GM10266 (cell line): ENCODE results near the gene ZNF593OS.

Experiments used
- DNase-seq: peaks from one replicate; pipeline ENCODE4 v3.0.0; 2012; ENCODE audit errors: extremely low spot score
- TF ChIP-seq, protein P1 (sequence below): IDR thresholded peaks from 2 replicates; pipeline ENCODE4 v1.5.1; 2012; ENCODE audit warnings: mild to moderate bottlenecking, low read depth; ENCODE audit not compliant: control insufficient read depth, insufficient read depth; ENCODE audit errors: missing control alignments

Gene ZNF593OS

DNA sequence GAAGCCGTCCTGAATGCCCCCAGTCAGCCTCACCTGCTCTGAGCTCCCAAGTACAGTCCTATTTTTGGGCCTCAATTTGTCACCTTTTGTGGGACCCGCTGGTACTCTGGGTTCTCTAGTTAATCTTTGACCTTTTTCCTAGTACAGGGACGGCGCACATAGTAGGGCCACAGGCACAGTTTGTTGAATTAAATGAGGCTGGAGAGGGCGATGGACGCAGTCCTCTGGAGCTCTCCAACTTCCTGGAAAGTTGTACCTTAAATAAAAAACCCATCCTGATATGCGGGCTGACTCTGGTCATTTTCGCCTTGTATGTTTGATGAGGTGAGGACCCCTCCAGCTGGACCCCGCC lies 8.0 kb downstream of the ZNF593OS start:
- TF ChIP-seq, protein P1, sequence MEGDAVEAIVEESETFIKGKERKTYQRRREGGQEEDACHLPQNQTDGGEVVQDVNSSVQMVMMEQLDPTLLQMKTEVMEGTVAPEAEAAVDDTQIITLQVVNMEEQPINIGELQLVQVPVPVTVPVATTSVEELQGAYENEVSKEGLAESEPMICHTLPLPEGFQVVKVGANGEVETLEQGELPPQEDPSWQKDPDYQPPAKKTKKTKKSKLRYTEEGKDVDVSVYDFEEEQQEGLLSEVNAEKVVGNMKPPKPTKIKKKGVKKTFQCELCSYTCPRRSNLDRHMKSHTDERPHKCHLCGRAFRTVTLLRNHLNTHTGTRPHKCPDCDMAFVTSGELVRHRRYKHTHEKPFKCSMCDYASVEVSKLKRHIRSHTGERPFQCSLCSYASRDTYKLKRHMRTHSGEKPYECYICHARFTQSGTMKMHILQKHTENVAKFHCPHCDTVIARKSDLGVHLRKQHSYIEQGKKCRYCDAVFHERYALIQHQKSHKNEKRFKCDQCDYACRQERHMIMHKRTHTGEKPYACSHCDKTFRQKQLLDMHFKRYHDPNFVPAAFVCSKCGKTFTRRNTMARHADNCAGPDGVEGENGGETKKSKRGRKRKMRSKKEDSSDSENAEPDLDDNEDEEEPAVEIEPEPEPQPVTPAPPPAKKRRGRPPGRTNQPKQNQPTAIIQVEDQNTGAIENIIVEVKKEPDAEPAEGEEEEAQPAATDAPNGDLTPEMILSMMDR = no peak
- DNase-seq = peak; percentile 21

DNA sequence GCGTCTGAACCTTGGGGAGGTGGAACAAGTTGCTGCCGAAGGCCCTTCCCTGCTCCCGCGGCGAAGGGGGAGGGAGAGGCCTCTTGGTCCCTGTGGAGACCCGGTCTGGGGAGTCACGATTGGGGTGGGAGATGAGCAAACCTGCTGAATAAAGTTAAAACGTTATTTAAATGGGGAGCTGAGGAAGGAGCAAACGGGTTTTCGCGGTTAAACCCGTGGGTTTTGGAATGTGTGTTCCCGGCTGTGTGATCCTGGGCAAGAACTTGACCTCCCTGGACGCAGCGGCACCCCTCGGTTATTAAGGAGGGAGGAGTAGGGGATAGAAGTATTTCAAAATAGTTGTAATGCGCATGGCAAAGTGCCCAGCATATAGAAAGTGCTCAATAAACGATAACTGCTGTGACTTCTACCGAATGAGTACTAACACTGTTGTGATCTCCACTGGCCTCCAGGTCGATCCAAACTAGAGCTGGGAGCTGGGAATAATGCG lies 9.4 kb downstream of the ZNF593OS start:
- DNase-seq = peak; percentile 29
- TF ChIP-seq, protein P1 = no peak

DNA sequence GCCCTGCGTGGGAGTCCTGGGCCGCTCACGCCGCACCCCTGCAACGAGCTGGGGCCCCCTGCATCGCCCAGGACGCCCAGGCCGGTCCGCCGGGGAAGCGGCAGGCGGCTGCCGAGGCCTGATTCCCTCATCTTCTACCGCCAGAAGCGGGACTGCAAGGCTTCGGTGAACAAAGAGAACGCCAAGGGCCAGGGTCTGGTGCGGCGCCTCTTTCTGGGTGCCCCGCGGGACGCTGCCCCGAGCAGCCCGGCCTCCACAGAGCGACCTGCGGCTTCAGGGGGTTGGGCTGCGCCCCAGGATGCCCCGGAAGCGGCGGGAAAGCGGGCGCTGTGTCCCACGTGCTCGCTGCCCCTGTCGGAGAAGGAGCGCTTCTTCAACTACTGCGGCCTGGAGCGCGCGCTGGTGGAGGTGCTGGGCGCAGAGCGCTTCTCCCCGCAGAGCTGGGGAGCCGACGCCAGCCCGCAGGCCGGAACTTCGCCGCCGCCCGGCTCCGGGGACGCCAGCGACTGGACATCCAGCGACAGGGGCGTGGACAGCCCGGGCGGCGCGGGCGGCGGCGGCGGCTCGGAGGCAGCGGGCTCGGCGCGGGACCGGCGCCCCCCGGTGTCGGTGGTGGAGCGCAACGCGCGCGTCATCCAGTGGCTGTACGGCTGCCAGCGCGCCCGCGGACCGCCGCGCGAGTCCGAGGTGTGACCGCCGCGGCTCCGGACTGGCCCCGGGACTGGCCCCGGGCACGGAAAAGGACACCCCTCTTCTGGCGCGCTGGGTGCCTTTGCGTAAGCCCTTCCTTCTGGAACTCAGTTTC lies 10.0 kb downstream of the ZNF593OS start:
- TF ChIP-seq, protein P1 = peak; percentile 16
- DNase-seq = peak; percentile 66

DNA sequence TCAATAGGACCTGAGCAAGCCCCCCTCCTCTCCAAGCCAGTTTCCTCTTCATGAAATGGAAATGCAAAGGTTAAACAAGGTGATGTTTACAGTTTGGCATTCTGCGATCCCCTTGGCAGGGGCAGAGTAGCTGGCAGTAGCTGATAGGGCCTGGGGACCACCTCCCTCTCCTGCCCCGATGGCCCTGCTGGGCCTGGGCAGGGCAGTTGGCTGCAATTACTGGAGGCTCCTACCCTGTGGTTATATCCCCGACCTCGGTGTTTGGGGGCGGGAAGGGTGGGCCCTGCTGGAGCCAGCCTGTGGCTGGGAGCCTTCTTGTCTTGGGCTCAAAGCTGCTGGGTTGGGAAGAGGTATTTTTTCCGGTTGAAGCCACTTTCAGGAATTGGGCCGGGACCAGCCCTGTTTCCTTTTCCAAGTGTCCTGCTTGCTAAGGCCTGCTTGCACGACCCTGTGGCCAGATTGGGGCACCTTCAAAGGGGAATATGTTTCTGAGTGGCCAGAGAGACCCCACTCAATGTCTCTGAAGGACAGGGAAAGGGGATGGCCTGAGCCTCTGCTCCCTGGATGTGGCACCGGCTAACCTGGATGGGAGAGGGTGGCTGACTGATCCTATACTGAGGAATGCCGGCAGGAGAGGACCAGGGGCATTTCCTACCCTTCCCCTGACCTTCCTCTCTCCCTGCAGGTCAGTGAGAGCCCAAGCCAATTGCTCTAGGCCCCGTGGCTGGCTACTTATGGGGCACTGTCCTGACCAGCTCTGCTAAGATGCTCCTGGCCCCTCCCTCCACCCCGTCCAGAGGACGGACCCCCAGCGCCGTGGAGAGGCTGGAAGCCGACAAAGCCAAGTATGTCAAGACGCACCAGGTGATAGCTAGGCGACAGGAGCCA lies 10.9 kb downstream of the ZNF593OS start:
- TF ChIP-seq, protein P1 = no peak
- no peak for DNase-seq

DNA sequence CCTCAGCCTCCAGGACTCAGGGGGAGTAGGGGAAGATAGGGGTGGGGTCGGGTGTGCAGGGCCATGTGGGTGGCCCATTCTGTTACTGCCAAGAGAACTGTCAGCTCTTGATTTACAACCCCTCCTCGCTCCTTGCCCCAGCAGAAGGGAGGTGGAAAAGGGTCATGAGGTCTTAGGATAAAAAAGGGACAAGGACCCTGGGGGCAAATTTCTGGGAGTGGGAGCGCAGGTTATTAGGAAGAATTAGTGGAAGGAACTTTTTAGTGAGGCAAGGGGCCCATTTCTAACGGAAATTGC lies 11.9 kb downstream of the ZNF593OS start:
- TF ChIP-seq, protein P1 = no peak
- DNase-seq = no peak

DNA sequence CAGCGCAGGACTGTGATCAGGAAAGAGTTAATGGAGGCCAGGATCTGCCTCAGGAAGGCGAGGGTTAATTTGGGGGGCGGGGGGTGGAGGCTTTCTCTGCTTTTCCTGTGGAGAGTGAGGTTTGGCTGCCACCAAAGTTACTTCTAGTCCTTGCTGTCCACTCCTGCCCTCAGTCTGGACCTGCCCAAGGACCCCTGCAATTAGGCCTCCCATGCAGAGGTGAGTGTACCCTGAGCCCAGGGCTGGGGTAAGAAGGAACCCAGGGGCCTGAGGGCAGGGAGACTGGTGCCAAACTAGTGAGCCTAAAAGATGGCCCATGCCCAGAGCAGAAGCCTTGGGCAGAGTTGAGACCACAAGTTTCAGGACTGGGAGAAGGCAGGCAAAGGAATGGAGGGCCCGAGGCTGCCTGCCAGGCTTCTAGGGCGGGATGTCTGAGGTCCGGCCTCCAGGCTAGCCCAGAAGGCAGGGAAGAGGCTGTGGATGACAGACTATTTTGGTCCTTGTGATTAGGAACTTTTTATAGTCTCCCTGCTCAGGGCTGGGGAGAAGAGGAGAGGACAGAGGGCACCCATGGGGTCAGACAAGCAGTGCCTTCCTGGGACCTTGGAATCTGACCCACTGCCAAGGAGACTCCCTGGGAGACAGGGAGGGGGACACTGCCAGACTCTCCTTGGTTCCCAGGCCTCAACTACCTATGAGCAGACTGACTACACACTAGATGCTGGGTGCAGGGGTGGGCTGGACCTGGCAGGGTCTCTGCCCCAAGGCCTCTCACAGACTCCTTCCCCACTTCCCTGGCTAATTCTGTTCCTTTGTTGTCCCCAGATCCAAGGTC lies 12.5 kb downstream of the ZNF593OS start, which contains the start of gene FAM110D:
FAM110D (plus strand) TSS at position 172 of the 835 bp plus-strand sequence. CDS start 2,213 bp downstream, outside the sequence.
- no peak for DNase-seq
- TF ChIP-seq, protein P1 = no peak
